HepG2 (cell line): Measurements from ENCODE around the gene MRPS7. TPM values are rescaled to one million over a fixed set of nuclear protein-coding genes. Genes with fewer than 3 reads are reported as not detected.

ENCODE experiments used
- ARNT2 ChIP-seq: sonication (generic); formaldehyde crosslinking; IDR thresholded peaks from 2 replicates; pipeline ENCODE4 v1.8.0; 2022; ENCODE audit warnings: mild to moderate bottlenecking, low read depth, missing genetic modification reagents, moderate library complexity
- CSRNP2 ChIP-seq: sonication (generic); formaldehyde crosslinking; conservative IDR thresholded peaks from 2 replicates; pipeline ENCODE4 v1.8.0; 2022; ENCODE audit warnings: low read depth, missing genetic modification reagents
- GMEB1 ChIP-seq: sonication (generic); formaldehyde crosslinking; IDR thresholded peaks from 2 replicates; pipeline ENCODE4 v1.5.1; 2020; ENCODE audit warnings: missing genetic modification reagents, mild to moderate bottlenecking, borderline replicate concordance
- KDM3A ChIP-seq: IDR thresholded peaks from 2 replicates; pipeline ENCODE4 v1.6.1; 2018; ENCODE audit warnings: low read depth, missing compliant biosample characterization
- MZF1 ChIP-seq: sonication (generic); formaldehyde crosslinking; IDR thresholded peaks from 2 replicates; pipeline ENCODE4 v1.8.1; 2023; ENCODE audit warnings: mild to moderate bottlenecking, missing genetic modification reagents, borderline replicate concordance
- POLR2AphosphoS2 ChIP-seq: IDR thresholded peaks from 2 replicates; pipeline ENCODE4 v1.6.1; 2011; ENCODE audit warnings: low read depth, low read length, improper control_type of control experiment
- ZBTB10 ChIP-seq: sonication (generic); formaldehyde crosslinking; IDR thresholded peaks from 2 replicates; pipeline ENCODE4 v1.4.0; 2020; ENCODE audit warnings: missing genetic modification reagents, borderline replicate concordance
- ZBTB34 ChIP-seq: sonication (generic); formaldehyde crosslinking; IDR thresholded peaks from 2 replicates; pipeline ENCODE4 v1.8.0; 2022; ENCODE audit warnings: mild to moderate bottlenecking, missing genetic modification reagents
- ZBTB7B ChIP-seq: sonication (generic); formaldehyde crosslinking; IDR thresholded peaks from 2 replicates; pipeline ENCODE4 v1.4.0; 2020; ENCODE audit warnings: missing genetic modification reagents
- ZNF296 ChIP-seq: sonication (generic); formaldehyde crosslinking; conservative IDR thresholded peaks from 2 replicates; pipeline ENCODE4 v1.5.0; 2020; ENCODE audit warnings: mild to moderate bottlenecking, missing genetic modification reagents
- ZNF580 ChIP-seq: IDR thresholded peaks from 2 replicates; pipeline ENCODE4 v1.6.1; 2016; ENCODE audit warnings: low read depth, borderline replicate concordance
- polyA plus RNA-seq, 8 experiments: library from polyadenylated mRNA; depleted of rRNA in 3 of 8; stranded (reverse) in 7 of 8; unstranded in 1 of 8; fragments of >200 nt; fragmentation: Illumina TruSeq in 4 of 8; extraction: Trizol in 4 of 8; gene quantifications; 2 replicates each; pipeline versions ENCODE4 v1.2.1 to v1.2.3, GENCODE V29; 2011 to 2016; ENCODE audit warnings: low read depth in 4 of 8, missing spikeins in 1 of 8, mixed read lengths in 1 of 8; ENCODE audit not compliant: insufficient read depth in 1 of 8
- total RNA-seq, 5 experiments: library from RNA; depleted of rRNA; stranded (reverse); fragments of >200 nt; fragmentation: Illumina TruSeq; extraction: Trizol; gene quantifications; 2 replicates each; pipeline ENCODE4 v1.2.3, GENCODE V29; 2016; ENCODE audit warnings: low read depth in 1 of 5

The MRPS7 gene
- total and polyA plus RNA-seq, 2 of the 13 experiments (the other 11 are each of a cell fraction or from before 2014, with no cell fraction given), result 97.0 to 162 TPM

GRCh38 chr17:75249564-75249963 is 12.1 kb upstream of the MRPS7 start (continued):
- no peak for TF ChIP-seq ZBTB10
- no peak for TF ChIP-seq ZNF296
- no peak for TF ChIP-seq MZF1 (CRISPR knock-in tag)
- no peak for TF ChIP-seq ZBTB34 (CRISPR knock-in tag)
- no peak for TF ChIP-seq CSRNP2 (CRISPR knock-in tag)
- no peak for TF ChIP-seq POLR2AphosphoS2
- no peak for TF ChIP-seq ZNF580 (CRISPR knock-in tag)
- no peak for TF ChIP-seq ZBTB7B (CRISPR knock-in tag)
- no peak for TF ChIP-seq ARNT2 (CRISPR knock-in tag)
- TF ChIP-seq KDM3A, result no peak
- TF ChIP-seq GMEB1 (CRISPR knock-in tag), result no peak
